ENCODE data around the gene AP3D1. TPM values are rescaled to one million over a fixed set of nuclear protein-coding genes. Genes with fewer than 3 reads are reported as not detected.
A peak's percentile ranks its signal among the peaks of the same experiment; 100 is the strongest.

The AP3D1 gene
- polyA plus RNA-seq, 3 donors, result 106 to 126 (median 120) TPM

GRCh38 chr19:2058570-2059421 is 92.6 kb downstream of the AP3D1 start:
- DNase-seq (ENCODE audit: extremely low read depth in 1 of 11, low read depth in 9 of 11, low spot score in 4 of 11), result no peak

GRCh38 chr19:2057484-2058469 is 93.6 kb downstream of the AP3D1 start:
- DNase-seq (ENCODE audit: extremely low read depth in 1 of 11, low read depth in 9 of 11, low spot score in 4 of 11), result no peak

- no peak for DNase-seq (ENCODE audit: extremely low read depth in 1 of 11, low read depth in 9 of 11, low spot score in 4 of 11)
These were observed 94.6 kb downstream of the AP3D1 start for GRCh38 chr19:2056837-2057192.

- DNase-seq (ENCODE audit: extremely low read depth in 1 of 11, low read depth in 9 of 11, low spot score in 4 of 11), result peak in 1 of 11 donors; percentile 65
These were observed 95.2 kb downstream of the AP3D1 start for GRCh38 chr19:2055931-2056836.

- DNase-seq (ENCODE audit: extremely low read depth in 1 of 11, low read depth in 9 of 11, low spot score in 4 of 11), result no peak
These were observed 96.6 kb downstream of the AP3D1 start for GRCh38 chr19:2054763-2055162.

- DNase-seq (ENCODE audit: extremely low read depth in 1 of 11, low read depth in 9 of 11, low spot score in 4 of 11), result no peak
These were observed 97.6 kb downstream of the AP3D1 start for GRCh38 chr19:2053601-2054389.

GRCh38 chr19:2051773-2052704 is 99.3 kb downstream of the AP3D1 start:
- DNase-seq (ENCODE audit: extremely low read depth in 1 of 11, low read depth in 9 of 11, low spot score in 4 of 11), result no peak

GRCh38 chr19:2050991-2051772 is 100.2 kb downstream of the AP3D1 start, which contains the start of gene MKNK2:
TSS of gene MKNK2 (minus strand) at chr19:2051244. CDS start at chr19:2050851, 393 bp downstream.
- peak in 9 of 11 donors; percentile 80 to 93 (median 86) for DNase-seq (ENCODE audit: extremely low read depth in 1 of 11, low read depth in 9 of 11, low spot score in 4 of 11)

Other genes starting within 250 kb of the AP3D1 start
- 1 to 10 TPM; 1.1 to 5.4 (median 3.5) TPM for gene ADAT3, start 246.2 kb downstream of the AP3D1 start, polyA plus RNA-seq (ENCODE audit: insufficient read length in 3 of 3)
- gene SCAMP4, start 246.2 kb downstream of the AP3D1 start, polyA plus RNA-seq (ENCODE audit: insufficient read length in 3 of 3), result 10 to 100 TPM; 54.6 to 95.7 (median 79.5) TPM
- gene CSNK1G2, start 210.4 kb downstream of the AP3D1 start, polyA plus RNA-seq (ENCODE audit: insufficient read length in 3 of 3), result 10 to 100 TPM; 50.5 to 70.4 (median 67.9) TPM
- gene BTBD2, start 135.9 kb downstream of the AP3D1 start, polyA plus RNA-seq (ENCODE audit: insufficient read length in 3 of 3), result 100 to 1,000 TPM in 2 of 3 donors, 10 to 100 TPM in 1; 87.0 to 117 (median 105) TPM
- 10 to 100 TPM; 54.7 to 79.1 (median 77.8) TPM for gene MKNK2, start 100.3 kb downstream of the AP3D1 start, polyA plus RNA-seq (ENCODE audit: insufficient read length in 3 of 3)
- gene MOB3A, start 55.2 kb downstream of the AP3D1 start, polyA plus RNA-seq (ENCODE audit: insufficient read length in 3 of 3), result 10 to 100 TPM; 21.7 to 27.8 (median 26.8) TPM
- 1 to 10 TPM; 6.3 to 9.3 (median 8.6) TPM for gene IZUMO4, start 54.7 kb downstream of the AP3D1 start, polyA plus RNA-seq (ENCODE audit: insufficient read length in 3 of 3)
- 10 to 100 TPM; 27.1 to 38.5 (median 31.5) TPM for gene DOT1L, start 12.4 kb upstream of the AP3D1 start, polyA plus RNA-seq (ENCODE audit: insufficient read length in 3 of 3)
- 10 to 100 TPM; 54.6 to 81.6 (median 79.2) TPM for gene PLEKHJ1, start 84.8 kb upstream of the AP3D1 start, polyA plus RNA-seq (ENCODE audit: insufficient read length in 3 of 3)
- gene SF3A2, start 85.3 kb upstream of the AP3D1 start, polyA plus RNA-seq (ENCODE audit: insufficient read length in 3 of 3), result 10 to 100 TPM; 63.2 to 93.5 (median 83.5) TPM
- gene AMH, start 97.8 kb upstream of the AP3D1 start, polyA plus RNA-seq (ENCODE audit: insufficient read length in 3 of 3), result 1 to 10 TPM in 2 of 3 donors, under 1 TPM in 1; 0.28 to 4.1 (median 2.8) TPM
- gene JSRP1, start 104.9 kb upstream of the AP3D1 start, polyA plus RNA-seq (ENCODE audit: insufficient read length in 3 of 3), result 1 to 10 TPM in 1 of 3 donors, under 1 TPM in 2; 0.56 to 1.3 (median 0.59) TPM
- gene PEAK3, start 130.6 kb upstream of the AP3D1 start, polyA plus RNA-seq (ENCODE audit: insufficient read length in 3 of 3), result under 1 TPM; 0.09 to 0.17 (median 0.12) TPM
- under 1 TPM in 1 of 3 donors, not detected in 2; 0.11 TPM for gene LINGO3, start 156.6 kb upstream of the AP3D1 start, polyA plus RNA-seq (ENCODE audit: insufficient read length in 3 of 3)
- 100 to 1,000 TPM in 1 of 3 donors, 10 to 100 TPM in 2; 71.4 to 119 (median 87.8) TPM for gene LSM7, start 177.0 kb upstream of the AP3D1 start, polyA plus RNA-seq (ENCODE audit: insufficient read length in 3 of 3)
- 100 to 1,000 TPM in 1 of 3 donors, 10 to 100 TPM in 2; 52.5 to 129 (median 80.4) TPM for gene SPPL2B, start 177.1 kb upstream of the AP3D1 start, polyA plus RNA-seq (ENCODE audit: insufficient read length in 3 of 3)
- under 1 TPM; 0.30 to 0.64 (median 0.45) TPM for gene TMPRSS9, start 208.7 kb upstream of the AP3D1 start, polyA plus RNA-seq (ENCODE audit: insufficient read length in 3 of 3)

All from renal cortex interstitium (tissue), 11 donors.